Measurements from ENCODE around the gene NCKAP5. TPM values are rescaled to one million over a fixed set of nuclear protein-coding genes. Genes with fewer than 3 reads are reported as not detected.

NCKAP5 gene
- total and polyA plus RNA-seq, 9 of the 15 experiments (the other 6 are each of a cell fraction or from before 2014, with no cell fraction given), result not detected

DNA sequence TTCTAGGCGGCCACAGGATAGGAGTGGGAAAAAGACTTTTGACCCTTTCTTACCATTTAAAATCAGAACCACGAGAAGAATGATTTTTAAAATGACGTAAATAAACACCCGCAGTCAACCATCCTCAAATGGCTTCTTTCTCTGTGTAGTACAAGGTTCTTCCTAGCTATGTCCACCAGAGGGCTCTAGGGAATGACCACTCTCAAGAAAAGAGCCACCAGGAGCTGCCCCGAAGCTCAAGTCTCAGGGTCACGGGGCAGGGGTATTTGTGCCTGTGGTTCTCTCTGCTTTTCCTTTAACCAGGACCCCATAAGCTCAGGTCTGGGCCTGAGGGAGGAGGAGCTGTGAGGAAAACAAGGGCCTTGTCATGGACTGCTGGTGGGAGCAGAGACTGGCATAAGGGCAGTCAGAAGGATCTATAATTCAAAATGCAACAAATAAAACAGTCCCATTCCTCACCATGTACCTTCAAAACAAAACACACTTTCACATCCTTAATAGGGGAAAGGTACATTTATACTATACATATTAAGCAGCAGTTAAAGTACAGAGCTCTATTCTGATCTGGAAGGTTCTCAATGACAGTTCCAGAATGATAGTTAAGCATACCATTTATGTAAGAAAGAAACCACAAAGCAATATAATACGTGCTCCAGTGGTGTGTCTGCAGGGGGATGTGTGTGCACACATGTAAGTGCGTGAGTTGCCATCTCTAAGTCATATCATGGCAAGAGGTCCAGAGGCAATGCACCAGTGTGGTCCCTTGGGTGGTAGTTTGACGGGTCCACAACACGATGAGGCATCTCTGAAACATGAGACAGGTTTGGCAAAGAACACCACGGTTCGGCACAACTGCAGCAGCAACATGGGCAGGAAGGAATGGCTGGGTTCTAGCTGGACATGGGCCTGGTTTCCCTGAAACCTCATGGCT, 916.9 kb downstream of the NCKAP5 start (continued):
- TF ChIP-seq CTCF (IDR thresholded peaks at IDR 0.05 in 2 of 3, conservative IDR thresholded peaks at IDR 0.05 in 1 of 3; ENCODE audit: insufficient read depth in 2 of 3, low read depth in 1 of 3, low read length in 3 of 3), result peak in 2 of 3 experiments; percentile 29 to 33; a peak in 2 of 6 replicates

DNA sequence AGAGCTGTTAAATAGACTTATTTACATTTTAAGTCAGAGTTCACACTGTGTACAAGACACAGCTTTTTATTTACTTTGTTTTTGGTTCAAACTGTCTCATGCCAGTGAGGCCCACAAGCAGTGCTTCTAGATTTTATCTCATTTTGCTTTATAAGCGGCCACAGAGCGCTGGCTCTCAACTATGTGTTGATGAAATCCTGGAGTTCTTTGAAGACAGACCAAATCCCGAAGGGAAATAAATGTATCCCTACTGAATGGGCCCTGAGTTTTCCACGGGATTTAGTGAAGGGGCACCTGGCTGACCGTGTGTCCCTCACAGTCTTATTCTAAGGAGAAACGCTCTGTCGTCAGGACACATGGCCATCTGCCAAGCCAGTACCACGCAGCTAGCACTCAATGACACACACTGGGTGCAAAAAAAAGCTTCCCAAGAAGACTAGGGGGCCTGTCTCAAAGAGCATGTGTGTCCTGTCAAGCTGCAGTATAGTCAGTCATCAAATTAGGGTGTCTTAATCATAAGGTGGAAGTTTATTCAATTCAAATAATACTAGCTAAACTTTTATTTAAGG, 921.6 kb downstream of the NCKAP5 start:
- ChIA-PET CTCF (ENCODE audit: low intra/inter-chr PET ratio) (no interaction called here), POLR2A (interaction anchor here (0.6 kb wide), 2 partner anchors 85 to 164 kb away, joined by 3 read pairs; no protein-coding TSS in a partner anchor)
- no peaks in the 10 kb centered on the region for H3K36me3 ChIP-seq (ENCODE audit: control insufficient read depth, insufficient read depth, low read length)
- no peaks in the 10 kb centered on the region for H4K20me1 ChIP-seq (replicated peaks; ENCODE audit: control insufficient read depth, insufficient read depth, low read length)
- FAIRE-seq (no peak), ATAC-seq (no peak), DNase-seq (ENCODE audit: extremely low read depth in 1 of 4, low spot score in 3 of 4) (no peak)
- no peak overlapping the region for H2AFZ ChIP-seq (ENCODE audit: low read depth, low read length)
- no peaks in the 10 kb centered on the region for H3K9me3 ChIP-seq (replicated peaks; ENCODE audit: control insufficient read depth, insufficient read depth, low read depth, low read length)
- WGBS (ENCODE audit: insufficient coverage, low coverage, missing lambda C conversion rate), result 1% methylated on average over 8 of the region's 8 CpGs
- no peak overlapping the region for H3K4me3 ChIP-seq
- BruUV-seq (replicated peaks), result no TSS peak
- H3K9ac ChIP-seq (ENCODE audit: insufficient read depth in 1 of 2, low read depth in 2 of 2, low read length in 2 of 2), result no peak overlapping the region
- peaks cover 0 to 16% of the 10 kb centered on the region in 2 experiments; a peak in 2 of 5 replicates for H3K27me3 ChIP-seq (ENCODE audit: control insufficient read depth in 2 of 2, insufficient read depth in 2 of 2, low read length in 2 of 2)
- in situ Hi-C loops (cut with MboI), result no loop called here
- intact Hi-C loops (cut with micrococcal nuclease), result no loop called here
- peaks cover 0 to 4% of the 10 kb centered on the region in 2 experiments; a peak in 1 of 5 replicates for H3K4me1 ChIP-seq (replicated peaks in 1 of 2; ENCODE audit: control insufficient read depth in 2 of 2, insufficient read depth in 2 of 2, low read length in 2 of 2)
- H3K4me2 ChIP-seq (ENCODE audit: insufficient read depth, low read length), result no peak overlapping the region
- TF ChIP-seq ZNF280B (CRISPR knock-in tag; IDR thresholded peaks at IDR 0.05) (no peak), SIX5 (IDR thresholded peaks at IDR 0.05; ENCODE audit: borderline replicate concordance in 1 of 2, insufficient read depth in 1 of 2, low read depth in 1 of 2, low read length in 2 of 2) (no peak), POLR2B (IDR thresholded peaks at IDR 0.05; ENCODE audit: low read depth, partially characterized antibody) (no peak), ZNF253 (CRISPR knock-in tag; conservative IDR thresholded peaks at IDR 0.05) (no peak), ATF6 (CRISPR knock-in tag; IDR thresholded peaks at IDR 0.05) (no peak), SIN3B (IDR thresholded peaks at IDR 0.05; ENCODE audit: low read depth) (no peak), FOXK2 (conservative IDR thresholded peaks at IDR 0.05 in 1 of 2, IDR thresholded peaks at IDR 0.05 in 1 of 2; ENCODE audit: low read depth in 2 of 2) (no peak)
- no peaks in the 10 kb centered on the region for H3K9me1 ChIP-seq (ENCODE audit: control insufficient read depth, insufficient read depth, low read length)
- H3K27ac ChIP-seq (ENCODE audit: extremely low read depth, low read depth, low read length), result no peak overlapping the region
- no peaks in the 10 kb centered on the region for H3K79me2 ChIP-seq (ENCODE audit: control insufficient read depth, insufficient read depth, low read length)

Data from K562 (cell line).